Measurements from ENCODE around the gene C6orf141.
A peak's percentile ranks its signal among the peaks of the same experiment; 100 is the strongest.

C6orf141 gene

DNA sequence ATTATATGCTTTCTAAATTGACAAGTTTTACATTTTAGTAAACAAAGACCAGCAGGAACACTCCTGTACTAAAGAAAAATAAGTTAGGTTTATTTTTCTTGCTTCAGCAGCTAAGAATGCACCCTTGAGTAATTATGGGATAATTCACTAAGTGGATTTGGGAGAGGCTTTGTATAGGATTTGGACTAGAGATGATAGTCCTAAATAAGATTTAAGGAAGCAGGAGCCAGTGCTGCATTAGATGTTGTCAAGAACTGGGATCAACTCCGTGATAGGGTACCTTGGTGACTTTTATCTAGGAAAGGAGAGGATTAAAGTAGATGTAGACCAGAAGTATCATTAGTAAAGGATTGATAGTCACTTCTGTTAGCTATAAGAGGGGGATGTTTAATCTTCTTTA, 4.1 kb upstream of the C6orf141 start:
- H3K4me3 ChIP-seq (replicated peaks; ENCODE audit: low read depth, low read length), result no peak overlapping the region
- no peak for TF ChIP-seq CTCF (IDR thresholded peaks at IDR 0.05; ENCODE audit: low read length, missing control alignments)
- no peak for DNase-seq (ENCODE audit: low read depth)

DNA sequence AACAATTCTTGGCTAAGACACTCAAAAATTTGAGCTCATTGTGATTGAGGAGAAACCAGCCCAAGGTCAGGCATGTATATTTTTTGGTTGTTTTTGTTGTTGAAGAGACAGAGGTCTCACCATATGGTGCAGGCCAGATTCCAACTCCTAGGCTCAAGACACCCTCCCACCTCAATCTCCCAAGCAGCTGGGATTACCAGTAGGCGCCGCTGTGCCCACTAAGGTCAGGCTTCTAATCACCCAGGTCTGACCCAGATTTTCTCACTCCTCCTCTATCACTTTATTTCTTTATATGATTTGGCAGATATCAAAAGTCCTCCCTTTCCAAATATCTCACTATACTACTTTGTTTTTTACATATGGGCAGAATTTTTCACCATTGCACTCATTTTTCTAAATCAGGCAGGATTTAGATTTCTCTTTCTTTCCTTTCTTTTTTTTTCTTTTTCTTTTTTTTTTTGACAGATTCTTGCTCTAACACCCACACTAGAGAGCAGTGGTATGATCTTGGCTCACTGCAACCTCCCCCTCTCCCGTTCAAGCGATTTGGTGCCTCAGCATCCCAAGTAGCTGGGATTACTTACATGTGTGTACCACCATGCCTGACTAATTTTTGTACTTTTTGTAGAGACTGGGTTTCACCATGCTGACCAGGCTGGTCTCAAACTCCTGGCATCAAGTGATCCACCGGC, 1.7 kb upstream of the C6orf141 start:
- no peak overlapping the region for H3K4me3 ChIP-seq (replicated peaks; ENCODE audit: low read depth, low read length)
- no peak for TF ChIP-seq CTCF (IDR thresholded peaks at IDR 0.05; ENCODE audit: low read length, missing control alignments)
- no peak for DNase-seq (ENCODE audit: low read depth)

- TF ChIP-seq CTCF (IDR thresholded peaks at IDR 0.05; ENCODE audit: low read length, missing control alignments), result no peak
- peak overlapping the region; percentile 59 for H3K4me3 ChIP-seq (replicated peaks; ENCODE audit: low read depth, low read length)
- no peak for DNase-seq (ENCODE audit: low read depth)
These were observed 577 bp upstream of the C6orf141 start for GRCh38 chr6:49549691-49550491.

GRCh38 chr6:49551078-49551865, 804 bp downstream of the C6orf141 start:
- no peak for TF ChIP-seq CTCF (IDR thresholded peaks at IDR 0.05; ENCODE audit: low read length, missing control alignments)
- peak overlapping the region; percentile 59 for H3K4me3 ChIP-seq (replicated peaks; ENCODE audit: low read depth, low read length)
- DNase-seq (ENCODE audit: low read depth), result no peak

DNA sequence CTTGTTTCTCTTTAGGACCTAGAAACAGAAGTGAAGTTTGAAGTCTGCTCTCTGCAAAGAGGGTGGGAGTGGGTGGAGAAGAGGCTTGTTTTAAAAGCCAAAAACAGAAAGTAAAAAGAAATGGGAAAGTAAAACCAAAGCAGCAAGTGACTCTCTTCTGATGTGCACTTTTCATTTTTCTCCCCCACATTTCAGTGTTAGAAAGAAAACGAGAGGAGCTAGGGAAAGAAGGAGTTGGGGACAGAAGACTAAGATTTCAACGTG, 1.3 kb downstream of the C6orf141 start:
- peak overlapping the region; percentile 59 for H3K4me3 ChIP-seq (replicated peaks; ENCODE audit: low read depth, low read length)
- no peak for TF ChIP-seq CTCF (IDR thresholded peaks at IDR 0.05; ENCODE audit: low read length, missing control alignments)
- DNase-seq (ENCODE audit: low read depth), result no peak

- no peak for DNase-seq (ENCODE audit: low read depth)
- TF ChIP-seq CTCF (IDR thresholded peaks at IDR 0.05; ENCODE audit: low read length, missing control alignments), result no peak
- peak overlapping the region; percentile 13 for H3K4me3 ChIP-seq (replicated peaks; ENCODE audit: low read depth, low read length)
These were observed 2.1 kb downstream of the C6orf141 start for GRCh38 chr6:49552596-49552995.
